Measurements from ENCODE around the gene RAC3. TPM values are rescaled to one million over a fixed set of nuclear protein-coding genes. Genes with fewer than 3 reads are reported as not detected.

RAC3 gene
- total RNA-seq, 1 donor from 2014 or later, result 31.6 TPM

DNA sequence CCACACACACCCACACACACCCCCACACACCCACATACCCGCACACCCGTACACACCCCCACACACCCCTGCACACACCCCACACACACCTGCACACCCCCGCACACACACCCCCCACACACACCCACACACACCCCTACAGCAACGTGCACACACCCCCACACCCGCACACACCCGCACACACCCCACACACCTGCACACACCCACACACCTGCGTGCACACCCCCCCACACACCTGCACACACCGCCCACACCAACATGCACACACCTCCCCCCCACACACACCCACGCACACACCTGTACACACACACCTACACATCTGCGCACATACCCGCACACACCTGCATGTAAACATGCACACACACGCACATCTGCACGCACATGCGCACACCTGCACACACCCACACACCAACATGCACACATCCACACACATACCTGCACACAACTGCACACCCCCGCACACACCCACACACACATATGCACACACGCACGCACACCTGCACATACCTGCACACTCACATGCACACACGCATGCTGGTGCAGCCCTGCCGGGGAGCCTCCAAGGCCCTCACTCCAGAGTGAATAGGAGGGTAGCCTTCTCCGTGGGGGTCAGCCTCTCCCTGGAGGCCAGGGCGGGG, 46.6 kb upstream of the RAC3 start:
- Histone ChIP-seq H3K4me2 (no peak overlapping the region), H2AFZ (replicated peaks) (no peak overlapping the region), H3K9ac (no peak overlapping the region), H3K79me2 (ENCODE audit: low read depth) (no peaks in the 10 kb centered on the region), H3F3A (ENCODE audit: low read depth) (no peaks in the 10 kb centered on the region), H4K20me1 (ENCODE audit: low read depth) (no peaks in the 10 kb centered on the region), H3K27ac (no peak overlapping the region), H3K4me3 (no peak overlapping the region), H3K36me3 (no peaks in the 10 kb centered on the region), H3K9me3 (ENCODE audit: low read depth) (no peaks in the 10 kb centered on the region), H3K4me1 (no peaks in the 10 kb centered on the region), H3K27me3 (no peaks in the 10 kb centered on the region)
- Mint-ChIP-seq H3K27ac (peak overlapping the region; percentile 9), H3K4me1 (peaks cover 2% of the 10 kb centered on the region), H3K4me3 (peak overlapping the region; percentile 2), H3K9me3 (no peaks in the 10 kb centered on the region), H3K36me3 (peaks cover 12% of the 10 kb centered on the region), H3K27me3 (ENCODE audit: insufficient read depth, low read depth) (peaks cover 13% of the 10 kb centered on the region)
- TF ChIP-seq, protein P1, sequence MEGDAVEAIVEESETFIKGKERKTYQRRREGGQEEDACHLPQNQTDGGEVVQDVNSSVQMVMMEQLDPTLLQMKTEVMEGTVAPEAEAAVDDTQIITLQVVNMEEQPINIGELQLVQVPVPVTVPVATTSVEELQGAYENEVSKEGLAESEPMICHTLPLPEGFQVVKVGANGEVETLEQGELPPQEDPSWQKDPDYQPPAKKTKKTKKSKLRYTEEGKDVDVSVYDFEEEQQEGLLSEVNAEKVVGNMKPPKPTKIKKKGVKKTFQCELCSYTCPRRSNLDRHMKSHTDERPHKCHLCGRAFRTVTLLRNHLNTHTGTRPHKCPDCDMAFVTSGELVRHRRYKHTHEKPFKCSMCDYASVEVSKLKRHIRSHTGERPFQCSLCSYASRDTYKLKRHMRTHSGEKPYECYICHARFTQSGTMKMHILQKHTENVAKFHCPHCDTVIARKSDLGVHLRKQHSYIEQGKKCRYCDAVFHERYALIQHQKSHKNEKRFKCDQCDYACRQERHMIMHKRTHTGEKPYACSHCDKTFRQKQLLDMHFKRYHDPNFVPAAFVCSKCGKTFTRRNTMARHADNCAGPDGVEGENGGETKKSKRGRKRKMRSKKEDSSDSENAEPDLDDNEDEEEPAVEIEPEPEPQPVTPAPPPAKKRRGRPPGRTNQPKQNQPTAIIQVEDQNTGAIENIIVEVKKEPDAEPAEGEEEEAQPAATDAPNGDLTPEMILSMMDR (IDR thresholded peaks at IDR 0.05), result no peak
- TF ChIP-seq EZH2 (IDR thresholded peaks at IDR 0.05) (no peak), EZH2phosphoT487 (IDR thresholded peaks at IDR 0.05) (no peak)
- DNase-seq (ENCODE audit: low spot score), result no peak

DNA sequence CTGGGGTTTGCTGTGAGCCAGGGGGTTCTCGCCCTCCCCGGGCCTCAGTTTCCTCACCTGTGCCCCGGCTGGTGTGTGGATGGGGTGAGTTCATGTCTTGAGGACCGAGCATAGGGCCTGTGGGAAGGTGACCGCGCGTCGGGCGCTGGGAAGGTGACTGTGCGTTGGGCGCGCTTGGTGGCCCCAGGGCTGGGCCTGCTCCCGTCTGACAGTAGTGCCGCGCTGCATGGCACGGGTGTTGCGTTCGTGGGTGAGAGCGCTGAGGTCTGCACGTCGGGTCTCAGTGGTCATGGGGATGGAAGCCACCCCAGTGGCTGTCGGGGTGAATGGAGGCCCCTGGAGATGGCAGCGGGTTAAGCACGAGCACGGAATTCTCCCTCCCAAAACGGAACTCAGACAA, 44.9 kb upstream of the RAC3 start:
- no peaks in the 10 kb centered on the region for H3K36me3 ChIP-seq
- Mint-ChIP-seq H3K27ac (peak overlapping the region; percentile 53), H3K27me3 (ENCODE audit: insufficient read depth, low read depth) (peaks cover 13% of the 10 kb centered on the region)

DNA sequence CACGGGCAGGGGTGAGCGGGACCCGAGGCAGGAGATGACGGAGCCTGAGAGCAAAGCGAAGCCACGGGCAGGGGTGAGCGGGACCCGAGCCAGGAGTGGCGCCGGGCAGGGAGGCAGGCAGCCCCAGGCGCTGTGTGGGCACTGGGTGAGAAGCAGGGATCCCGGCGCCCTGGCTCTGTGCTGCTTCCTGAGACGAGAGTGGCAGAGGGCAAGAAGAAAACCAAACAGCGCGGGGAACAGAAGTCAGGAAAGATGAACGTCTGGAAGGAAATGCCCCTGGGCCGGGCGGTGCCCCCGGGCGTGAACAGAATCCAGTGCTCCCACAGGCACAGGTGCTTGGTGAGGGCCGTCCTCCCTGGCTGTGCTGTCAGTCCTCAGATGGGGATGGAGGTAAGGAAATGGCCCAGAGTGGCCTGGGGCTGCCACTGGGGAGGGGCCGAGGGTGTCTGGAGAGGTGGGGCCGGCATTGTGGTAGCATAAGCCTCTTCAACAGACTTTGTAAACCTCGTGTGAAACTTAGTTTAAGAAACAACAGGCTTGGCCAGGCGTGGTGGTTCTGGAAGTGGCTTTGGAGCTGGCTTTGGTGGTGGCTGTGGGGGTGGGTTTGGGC, 44.2 kb upstream of the RAC3 start:
- Histone ChIP-seq H3K27me3 (no peaks in the 10 kb centered on the region), H3K36me3 (no peaks in the 10 kb centered on the region), H4K20me1 (ENCODE audit: low read depth) (no peaks in the 10 kb centered on the region), H3K4me1 (peaks cover 13% of the 10 kb centered on the region), H2AFZ (replicated peaks) (no peak overlapping the region), H3K4me2 (no peak overlapping the region), H3K4me3 (no peak overlapping the region), H3K79me2 (ENCODE audit: low read depth) (peaks cover 4% of the 10 kb centered on the region), H3K9ac (no peak overlapping the region), H3F3A (ENCODE audit: low read depth) (peaks cover 14% of the 10 kb centered on the region), H3K27ac (no peak overlapping the region), H3K9me3 (ENCODE audit: low read depth) (no peaks in the 10 kb centered on the region)
- H3K9me3 Mint-ChIP-seq, result peaks cover 2% of the 10 kb centered on the region
- peaks cover 12% of the 10 kb centered on the region for H3K36me3 Mint-ChIP-seq
- no peak overlapping the region for H3K27ac Mint-ChIP-seq
- DNase-seq (ENCODE audit: low spot score), result no peak
- TF ChIP-seq, protein P1 (IDR thresholded peaks at IDR 0.05), result no peak
- TF ChIP-seq EZH2 (IDR thresholded peaks at IDR 0.05) (no peak), EZH2phosphoT487 (IDR thresholded peaks at IDR 0.05) (no peak)
- H3K4me1 Mint-ChIP-seq, result peaks cover 18% of the 10 kb centered on the region
- H3K4me3 Mint-ChIP-seq, result no peak overlapping the region
- H3K27me3 Mint-ChIP-seq (ENCODE audit: insufficient read depth, low read depth), result peaks cover 14% of the 10 kb centered on the region

More for the DNA sequence above, 44.9 kb upstream of the RAC3 start:
- Histone ChIP-seq H3K9me3 (ENCODE audit: low read depth) (no peaks in the 10 kb centered on the region), H3K4me3 (no peak overlapping the region), H3K9ac (no peak overlapping the region), H3K27me3 (no peaks in the 10 kb centered on the region), H3K4me1 (peaks cover 6% of the 10 kb centered on the region), H4K20me1 (ENCODE audit: low read depth) (no peaks in the 10 kb centered on the region), H3K27ac (no peak overlapping the region), H3K4me2 (no peak overlapping the region), H3K79me2 (ENCODE audit: low read depth) (peaks cover 4% of the 10 kb centered on the region), H3F3A (ENCODE audit: low read depth) (peaks cover 8% of the 10 kb centered on the region), H2AFZ (replicated peaks) (no peak overlapping the region)
- no peak for TF ChIP-seq EZH2phosphoT487 (IDR thresholded peaks at IDR 0.05)
- no peak for TF ChIP-seq EZH2 (IDR thresholded peaks at IDR 0.05)
- TF ChIP-seq, protein P1 (IDR thresholded peaks at IDR 0.05), result no peak
- Mint-ChIP-seq H3K4me3 (no peak overlapping the region), H3K36me3 (peaks cover 12% of the 10 kb centered on the region), H3K9me3 (peaks cover 2% of the 10 kb centered on the region), H3K4me1 (peaks cover 11% of the 10 kb centered on the region)
- no peak for DNase-seq (ENCODE audit: low spot score)
